ENCODE results near the gene ZNF544. TPM values are rescaled to one million over a fixed set of nuclear protein-coding genes. Genes with fewer than 3 reads are reported as not detected.

ZNF544 gene
- 3.9 TPM for total RNA-seq

GRCh38 chr19:58228585-58229254, at the start of gene ZNF544:
ZNF544 (plus strand) TSS chr19:58228914; CDS start chr19:58244024, 15,110 bp downstream.
- peaks cover 15 to 75% of the 10 kb centered on the region in 2 donors for H3K9me3 ChIP-seq
- DNase-seq (ENCODE audit: low spot score in 2 of 2): peak in 1 of 2 donors; percentile 72
- H3K4me1 ChIP-seq: peaks cover 0 to 5% of the 10 kb centered on the region in 2 donors
- peak within 1 kb of the TSS; percentile 69 to 73 for H3K4me3 ChIP-seq
- H3K27ac ChIP-seq: peak within 1 kb of the TSS; percentile 42 to 76
- no peaks in the 10 kb centered on the region for H3K27me3 ChIP-seq
- H3K36me3 ChIP-seq: peaks cover 28 to 40% of the 10 kb centered on the region in 2 donors
- intact Hi-C loops (cut with DNase I): no loop called here
- TF ChIP-seq, protein P1, sequence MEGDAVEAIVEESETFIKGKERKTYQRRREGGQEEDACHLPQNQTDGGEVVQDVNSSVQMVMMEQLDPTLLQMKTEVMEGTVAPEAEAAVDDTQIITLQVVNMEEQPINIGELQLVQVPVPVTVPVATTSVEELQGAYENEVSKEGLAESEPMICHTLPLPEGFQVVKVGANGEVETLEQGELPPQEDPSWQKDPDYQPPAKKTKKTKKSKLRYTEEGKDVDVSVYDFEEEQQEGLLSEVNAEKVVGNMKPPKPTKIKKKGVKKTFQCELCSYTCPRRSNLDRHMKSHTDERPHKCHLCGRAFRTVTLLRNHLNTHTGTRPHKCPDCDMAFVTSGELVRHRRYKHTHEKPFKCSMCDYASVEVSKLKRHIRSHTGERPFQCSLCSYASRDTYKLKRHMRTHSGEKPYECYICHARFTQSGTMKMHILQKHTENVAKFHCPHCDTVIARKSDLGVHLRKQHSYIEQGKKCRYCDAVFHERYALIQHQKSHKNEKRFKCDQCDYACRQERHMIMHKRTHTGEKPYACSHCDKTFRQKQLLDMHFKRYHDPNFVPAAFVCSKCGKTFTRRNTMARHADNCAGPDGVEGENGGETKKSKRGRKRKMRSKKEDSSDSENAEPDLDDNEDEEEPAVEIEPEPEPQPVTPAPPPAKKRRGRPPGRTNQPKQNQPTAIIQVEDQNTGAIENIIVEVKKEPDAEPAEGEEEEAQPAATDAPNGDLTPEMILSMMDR (IDR thresholded peaks at IDR 0.05): no peak

- H3K36me3 ChIP-seq: peaks cover 35 to 43% of the 10 kb centered on the region in 2 donors
- TF ChIP-seq, protein P1 (IDR thresholded peaks at IDR 0.05): peak in 2 of 3 experiments; percentile 6 to 30
- DNase-seq (ENCODE audit: low spot score in 2 of 2): no peak
- no peaks in the 10 kb centered on the region for H3K4me1 ChIP-seq
- no peaks in the 10 kb centered on the region for H3K27me3 ChIP-seq
- peak overlapping the region; percentile 99 for H3K27ac ChIP-seq
- peak overlapping the region; percentile 84 to 93 for H3K4me3 ChIP-seq
- intact Hi-C loops (cut with DNase I): loop anchor here (10.0 kb wide), 1 partner anchor 123 kb away; the partner anchor contains the start of gene ERVK3-1
- peaks cover 86 to 92% of the 10 kb centered on the region in 2 donors for H3K9me3 ChIP-seq
These were observed 46.7 kb upstream of the ZNF544 start for GRCh38 chr19:58181902-58182576.

- TF ChIP-seq, protein P1 (IDR thresholded peaks at IDR 0.05): no peak
- Histone ChIP-seq H3K36me3 (peaks cover 40 to 48% of the 10 kb centered on the region in 2 donors), H3K27ac (peak overlapping the region; percentile 99), H3K27me3 (no peaks in the 10 kb centered on the region), H3K4me1 (no peaks in the 10 kb centered on the region), H3K4me3 (peak overlapping the region; percentile 84 to 93), H3K9me3 (peaks cover 87 to 92% of the 10 kb centered on the region in 2 donors)
- no peak for DNase-seq (ENCODE audit: low spot score in 2 of 2)
- intact Hi-C loops (cut with DNase I): loop anchor here (10.0 kb wide), 1 partner anchor 122 kb away; the partner anchor contains the start of gene ERVK3-1
These were observed 46.1 kb upstream of the ZNF544 start for GRCh38 chr19:58182577-58182988.

DNA sequence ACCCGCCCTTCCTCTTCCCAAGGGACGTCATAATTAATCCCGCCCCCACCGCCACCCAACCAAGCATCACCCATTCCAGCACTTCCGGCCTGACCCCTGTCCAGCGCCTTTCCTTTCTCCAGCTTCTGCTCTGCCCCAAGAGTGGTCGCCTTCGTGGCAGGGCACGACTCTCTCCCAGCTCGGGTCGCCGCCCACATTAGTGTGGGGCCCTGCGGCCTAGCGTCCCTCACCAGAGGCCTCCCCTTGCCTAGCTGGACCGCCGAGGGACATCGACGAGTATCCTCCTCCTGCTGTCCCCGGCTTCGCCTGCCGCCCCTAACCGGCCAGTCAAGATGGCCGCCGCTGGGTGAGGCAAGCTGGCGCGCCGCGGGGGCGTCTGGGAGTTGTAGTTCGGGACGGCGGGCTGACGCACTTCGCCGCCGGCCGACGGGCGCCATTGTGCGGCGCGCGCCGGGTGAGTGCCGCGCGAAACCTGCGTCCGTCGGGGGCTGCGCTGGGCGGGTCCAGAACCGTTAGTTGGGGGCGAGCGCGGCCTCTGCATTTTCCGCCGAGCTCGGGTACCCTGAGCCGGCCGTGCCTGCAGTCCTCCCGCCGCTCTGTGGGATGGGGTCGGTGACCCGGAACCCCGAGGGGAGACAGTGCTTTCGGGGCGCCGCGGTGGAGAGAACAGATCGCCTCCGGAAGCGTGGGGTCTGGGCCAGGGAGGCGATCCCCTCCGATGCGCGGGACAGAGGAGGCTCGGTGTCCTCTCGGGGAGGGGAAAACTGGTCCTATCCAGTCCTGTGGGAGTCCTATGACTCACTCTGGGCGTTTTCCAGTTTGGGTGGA, 45.5 kb upstream of the ZNF544 start, which contains the start of gene ZNF274:
Gene ZNF274 (plus strand): TSS at position 73 of the 828 bp plus-strand sequence. CDS start 905 bp downstream, outside the sequence.
- peak; percentile 71 to 94 for DNase-seq (ENCODE audit: low spot score in 2 of 2)
- H3K4me3 ChIP-seq: peak within 1 kb of the TSS; percentile 84 to 93
- peaks cover 42 to 51% of the 10 kb centered on the region in 2 donors for H3K36me3 ChIP-seq
- TF ChIP-seq, protein P1 (IDR thresholded peaks at IDR 0.05): no peak
- no peaks in the 10 kb centered on the region for H3K27me3 ChIP-seq
- H3K9me3 ChIP-seq: peaks cover 87 to 92% of the 10 kb centered on the region in 2 donors
- intact Hi-C loops (cut with DNase I): loop anchor here (1.0 to 10.0 kb wide), 3 partner anchors 28 to 122 kb away; partner anchors contain the start of genes ERVK3-1 and ZNF8
- H3K27ac ChIP-seq: peak within 1 kb of the TSS; percentile 99
- H3K4me1 ChIP-seq: no peaks in the 10 kb centered on the region

- no peak for DNase-seq (ENCODE audit: low spot score in 2 of 2)
- peak overlapping the region; percentile 84 to 93 for H3K4me3 ChIP-seq
- H3K27ac ChIP-seq: peak overlapping the region; percentile 99
- TF ChIP-seq, protein P1 (IDR thresholded peaks at IDR 0.05): no peak
- peaks cover 40 to 53% of the 10 kb centered on the region in 2 donors for H3K36me3 ChIP-seq
- intact Hi-C loops (cut with DNase I): loop anchor here (1.0 to 10.0 kb wide), 3 partner anchors 29 to 121 kb away; partner anchors contain the start of genes ERVK3-1 and ZNF8
- H3K4me1 ChIP-seq: no peaks in the 10 kb centered on the region
- H3K9me3 ChIP-seq: peaks cover 87 to 92% of the 10 kb centered on the region in 2 donors
- no peaks in the 10 kb centered on the region for H3K27me3 ChIP-seq
These were observed 44.9 kb upstream of the ZNF544 start for GRCh38 chr19:58183817-58184215.
